HL-60 (cell line): Measurements from ENCODE around the gene RIN2.
"Not testable (repeated sequence)": the region's sequence is repeated elsewhere in the genome, so short reads cannot be mapped to it uniquely, and the experiment has no call there.

Experiments
- DNase-seq, 2 experiments: peaks; one replicate each; pipeline ENCODE4 v3.0.0-alpha.2; 2010 to 2020; ENCODE audit warnings: low read depth in 1 of 2, low spot score in 1 of 2
- H3K27ac ChIP-seq: fragments of 250-450 bp; sonication (Bioruptor Pico); replicated peaks from 2 replicates; pipeline ENCODE4 v1.5.1; 2020; ENCODE audit warnings: mild to moderate bottlenecking, moderate library complexity
- H3K27me3 ChIP-seq: fragments of 250-450 bp; sonication (Bioruptor Pico); 2 replicates; pipeline ENCODE4 v1.5.1; 2021; ENCODE audit warnings: mild to moderate bottlenecking, moderate library complexity; ENCODE audit not compliant: insufficient read depth, poor library complexity, severe bottlenecking
- H3K4me3 ChIP-seq: replicated peaks from 2 replicates; pipeline ENCODE4 v1.5.1; 2011; ENCODE audit warnings: mild to moderate bottlenecking, control low read depth, low read length; ENCODE audit not compliant: insufficient read depth
- CTCF ChIP-seq: IDR thresholded peaks from one replicate; pipeline ENCODE4 v1.5.1; 2011; ENCODE audit warnings: low read length, control low read depth, inconsistent platforms; ENCODE audit not compliant: insufficient read depth
- GABPA ChIP-seq: IDR thresholded peaks from 2 replicates; pipeline ENCODE4 v1.6.1; 2012; ENCODE audit warnings: low read depth
- POLR2AphosphoS5 ChIP-seq: IDR thresholded peaks from 2 replicates; pipeline ENCODE4 v1.6.1; 2012; ENCODE audit warnings: low read depth
- REST ChIP-seq: IDR thresholded peaks from 2 replicates; pipeline ENCODE4 v1.6.1; 2012; ENCODE audit warnings: low read depth; ENCODE audit not compliant: insufficient replicate concordance
- SPI1 ChIP-seq: IDR thresholded peaks from 2 replicates; pipeline ENCODE4 v1.6.1; 2012; ENCODE audit warnings: low read depth, mild to moderate bottlenecking, borderline replicate concordance

Gene RIN2

GRCh38 chr20:19802099-19802491, 44.0 kb downstream of the RIN2 start:
- TF ChIP-seq SPI1 (no peak), REST (no peak), CTCF (no peak), POLR2AphosphoS5 (no peak)
- Histone ChIP-seq H3K27me3 (no peaks in the 10 kb centered on the region), H3K27ac (no peak overlapping the region), H3K4me3 (no peak overlapping the region)
- no peak for DNase-seq

- TF ChIP-seq POLR2AphosphoS5 (no peak), GABPA (no peak), SPI1 (no peak), CTCF (no peak), REST (no peak)
- H3K27ac ChIP-seq: no peak overlapping the region
- DNase-seq: no peak
- no peaks in the 10 kb centered on the region for H3K27me3 ChIP-seq
- no peak overlapping the region for H3K4me3 ChIP-seq
Measured at GRCh38 chr20:19802492-19803158, 44.6 kb downstream of the RIN2 start.

- not testable (repeated sequence) for DNase-seq, H3K27ac ChIP-seq, H3K4me3 ChIP-seq, H3K27me3 ChIP-seq
Measured at GRCh38 chr20:19806276-19806675, 48.2 kb downstream of the RIN2 start.

GRCh38 chr20:19806806-19807190, 48.7 kb downstream of the RIN2 start:
- H3K4me3 ChIP-seq: no peak overlapping the region
- H3K27ac ChIP-seq: no peak overlapping the region
- no peak for TF ChIP-seq SPI1
- TF ChIP-seq CTCF: no peak
- TF ChIP-seq REST: no peak
- TF ChIP-seq POLR2AphosphoS5: no peak
- TF ChIP-seq GABPA: no peak
- DNase-seq: no peak
- no peaks in the 10 kb centered on the region for H3K27me3 ChIP-seq
